DOHH2 (cell line): Measurements from ENCODE around the gene FARS2.

Experiments used
- H3F3A ChIP-seq: fragments of 200-600 bp; sonication (generic), shearing (Covaris generic); 2 replicates; pipeline ENCODE4 v1.6.0; 2016; ENCODE audit warnings: antibody characterized with exemption, mild to moderate bottlenecking; ENCODE audit not compliant: control insufficient read depth, insufficient read depth
- H3K27ac ChIP-seq: fragments of 200-600 bp; sonication (generic); 2 replicates; pipeline ENCODE4 v1.5.1; 2014; ENCODE audit warnings: low read depth, mild to moderate bottlenecking, low read length, moderate library complexity
- H3K27me3 ChIP-seq: fragments of 200-600 bp; sonication (generic); 2 replicates; pipeline ENCODE4 v1.6.1; 2014; ENCODE audit warnings: mild to moderate bottlenecking, low read length, mixed read lengths; ENCODE audit not compliant: control insufficient read depth
- H3K36me3 ChIP-seq: fragments of 200-600 bp; sonication (generic); 2 replicates; pipeline ENCODE4 v1.6.1; 2014; ENCODE audit warnings: mild to moderate bottlenecking, low read length, moderate library complexity, mixed read lengths; ENCODE audit not compliant: control insufficient read depth
- H3K4me1 ChIP-seq: fragments of 200-600 bp; sonication (generic); 2 replicates; pipeline ENCODE4 v1.6.1; 2014; ENCODE audit warnings: mild to moderate bottlenecking, low read length, mixed read lengths; ENCODE audit not compliant: control insufficient read depth
- H3K4me2 ChIP-seq: fragments of 200-600 bp; sonication (generic); 2 replicates; pipeline ENCODE4 v1.6.0; 2014; ENCODE audit warnings: mild to moderate bottlenecking, low read length, moderate library complexity
- H3K4me3 ChIP-seq: fragments of 200-600 bp; sonication (generic); 2 replicates; pipeline ENCODE4 v1.5.1; 2014; ENCODE audit warnings: mild to moderate bottlenecking, low read length, mixed read lengths
- H3K79me2 ChIP-seq: fragments of 200-600 bp; sonication (generic); 2 replicates; pipeline ENCODE4 v1.6.1; 2014; ENCODE audit warnings: mild to moderate bottlenecking, low read length, mixed read lengths; ENCODE audit not compliant: control insufficient read depth
- H3K9me2 ChIP-seq: fragments of 200-600 bp; sonication (generic); replicated peaks from 2 replicates; pipeline ENCODE4 v1.6.1; 2014; ENCODE audit warnings: mild to moderate bottlenecking, low read length, mixed read lengths; ENCODE audit not compliant: control insufficient read depth
- H3K9me3 ChIP-seq: fragments of 200-600 bp; sonication (generic); 2 replicates; pipeline ENCODE4 v1.6.1; 2014; ENCODE audit warnings: antibody characterized with exemption, low read length, mixed read lengths; ENCODE audit not compliant: control insufficient read depth, insufficient read depth
- H4K20me1 ChIP-seq: fragments of 200-600 bp; sonication (generic); 2 replicates; pipeline ENCODE4 v1.6.0; 2014; ENCODE audit warnings: low read depth, mild to moderate bottlenecking, antibody characterized with exemption, low read length, moderate library complexity; ENCODE audit not compliant: control insufficient read depth, insufficient read depth
- EZH2phosphoT487 ChIP-seq: fragments of 200-600 bp; sonication (generic); IDR thresholded peaks from 2 replicates; pipeline ENCODE4 v1.6.1; 2017; ENCODE audit warnings: borderline replicate concordance, mild to moderate bottlenecking, antibody characterized with exemption, low read length, moderate library complexity, mixed read lengths
- TF ChIP-seq, protein P1 (sequence below): fragments of 200-600 bp; sonication (generic); IDR thresholded peaks from one replicate; pipeline ENCODE4 v1.5.1; 2014; ENCODE audit warnings: antibody characterized with exemption, mild to moderate bottlenecking, low read depth, low read length; ENCODE audit not compliant: poor library complexity, severe bottlenecking

The FARS2 gene

DNA sequence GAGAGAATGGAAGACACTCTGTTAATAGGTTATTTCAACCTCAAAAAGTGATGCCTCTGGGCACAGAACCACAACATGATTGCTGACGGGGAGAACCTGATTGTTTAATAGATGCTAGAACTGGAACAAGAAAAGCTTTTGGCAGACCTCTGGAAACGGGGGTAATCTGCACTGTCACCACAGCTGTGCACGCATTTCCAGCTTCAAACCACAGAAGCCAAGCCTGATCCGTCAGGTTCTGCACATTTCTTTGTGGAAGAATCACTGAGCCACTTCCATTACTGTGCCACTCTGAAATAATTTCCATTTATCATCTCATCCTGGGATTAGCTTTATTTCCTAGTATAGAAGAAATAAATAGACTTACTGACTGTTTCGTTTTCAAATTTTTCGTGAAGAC is 309.3 kb downstream of the FARS2 start:
- no peak overlapping the region for H3K27ac ChIP-seq
- no peaks in the 10 kb centered on the region for H4K20me1 ChIP-seq
- peaks cover 4% of the 10 kb centered on the region; the same call in 1 of the 2 replicates for H3K4me1 ChIP-seq
- no peak overlapping the region for H3K4me3 ChIP-seq
- peaks cover 2% of the 10 kb centered on the region; the same call in 1 of the 2 replicates for H3K9me3 ChIP-seq
- H3K9me2 ChIP-seq: no peaks in the 10 kb centered on the region
- H3K4me2 ChIP-seq: no peak overlapping the region
- TF ChIP-seq, protein P1, sequence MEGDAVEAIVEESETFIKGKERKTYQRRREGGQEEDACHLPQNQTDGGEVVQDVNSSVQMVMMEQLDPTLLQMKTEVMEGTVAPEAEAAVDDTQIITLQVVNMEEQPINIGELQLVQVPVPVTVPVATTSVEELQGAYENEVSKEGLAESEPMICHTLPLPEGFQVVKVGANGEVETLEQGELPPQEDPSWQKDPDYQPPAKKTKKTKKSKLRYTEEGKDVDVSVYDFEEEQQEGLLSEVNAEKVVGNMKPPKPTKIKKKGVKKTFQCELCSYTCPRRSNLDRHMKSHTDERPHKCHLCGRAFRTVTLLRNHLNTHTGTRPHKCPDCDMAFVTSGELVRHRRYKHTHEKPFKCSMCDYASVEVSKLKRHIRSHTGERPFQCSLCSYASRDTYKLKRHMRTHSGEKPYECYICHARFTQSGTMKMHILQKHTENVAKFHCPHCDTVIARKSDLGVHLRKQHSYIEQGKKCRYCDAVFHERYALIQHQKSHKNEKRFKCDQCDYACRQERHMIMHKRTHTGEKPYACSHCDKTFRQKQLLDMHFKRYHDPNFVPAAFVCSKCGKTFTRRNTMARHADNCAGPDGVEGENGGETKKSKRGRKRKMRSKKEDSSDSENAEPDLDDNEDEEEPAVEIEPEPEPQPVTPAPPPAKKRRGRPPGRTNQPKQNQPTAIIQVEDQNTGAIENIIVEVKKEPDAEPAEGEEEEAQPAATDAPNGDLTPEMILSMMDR: no peak
- TF ChIP-seq EZH2phosphoT487: no peak
- H3K79me2 ChIP-seq: no peaks in the 10 kb centered on the region
- no peaks in the 10 kb centered on the region for H3K36me3 ChIP-seq
- no peaks in the 10 kb centered on the region for H3K27me3 ChIP-seq
- no peaks in the 10 kb centered on the region for H3F3A ChIP-seq

DNA sequence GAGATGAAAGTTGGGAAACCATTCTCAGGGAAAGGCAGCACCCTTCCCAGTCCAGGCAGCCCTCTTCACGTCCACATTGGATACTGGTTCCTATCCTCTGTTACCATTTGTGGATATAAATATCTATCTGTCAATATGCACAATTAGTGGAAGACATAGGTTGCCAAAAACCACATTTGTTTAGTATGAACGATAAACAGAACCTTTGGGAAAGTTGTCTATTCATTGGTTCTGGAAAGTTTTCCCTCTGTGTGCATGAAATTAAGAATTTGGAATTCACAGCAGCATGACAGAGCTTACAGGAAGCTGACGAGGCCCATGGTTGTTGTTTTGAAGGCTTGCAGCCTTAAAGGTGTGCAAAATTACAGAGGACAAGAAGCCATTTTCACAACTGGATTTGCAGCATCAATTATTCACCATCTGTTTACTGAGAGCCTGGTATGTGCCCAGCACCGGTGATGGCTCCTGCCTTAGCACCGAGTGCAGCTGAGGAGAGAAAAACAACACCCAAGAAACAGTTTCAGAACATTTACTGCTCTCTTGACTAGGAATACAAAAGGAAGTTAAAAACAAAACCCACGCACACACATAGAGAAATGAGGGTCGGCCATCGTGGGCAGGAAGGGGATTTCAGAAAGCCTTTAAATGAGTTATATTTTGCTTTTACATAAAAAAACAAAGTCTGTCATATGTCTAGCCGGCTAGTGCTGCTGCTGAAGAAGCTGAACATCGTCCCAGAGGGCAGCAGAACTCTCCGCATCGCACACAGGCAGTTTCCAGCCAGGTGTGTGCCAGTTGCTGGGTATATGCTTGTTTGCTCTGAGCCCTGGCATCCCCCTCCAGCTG is 319.6 kb downstream of the FARS2 start:
- H4K20me1 ChIP-seq: no peaks in the 10 kb centered on the region
- no peak overlapping the region for H3K27ac ChIP-seq
- H3K36me3 ChIP-seq: no peaks in the 10 kb centered on the region
- TF ChIP-seq, protein P1: no peak
- no peak for TF ChIP-seq EZH2phosphoT487
- peaks cover under 1% of the 10 kb centered on the region; the same call in 1 of the 2 replicates for H3K9me3 ChIP-seq
- H3K27me3 ChIP-seq: no peaks in the 10 kb centered on the region
- no peak overlapping the region for H3K4me2 ChIP-seq
- H3F3A ChIP-seq: no peaks in the 10 kb centered on the region
- no peak overlapping the region for H3K4me3 ChIP-seq
- H3K4me1 ChIP-seq: peaks cover 9% of the 10 kb centered on the region
- H3K79me2 ChIP-seq: no peaks in the 10 kb centered on the region
- no peaks in the 10 kb centered on the region for H3K9me2 ChIP-seq

DNA sequence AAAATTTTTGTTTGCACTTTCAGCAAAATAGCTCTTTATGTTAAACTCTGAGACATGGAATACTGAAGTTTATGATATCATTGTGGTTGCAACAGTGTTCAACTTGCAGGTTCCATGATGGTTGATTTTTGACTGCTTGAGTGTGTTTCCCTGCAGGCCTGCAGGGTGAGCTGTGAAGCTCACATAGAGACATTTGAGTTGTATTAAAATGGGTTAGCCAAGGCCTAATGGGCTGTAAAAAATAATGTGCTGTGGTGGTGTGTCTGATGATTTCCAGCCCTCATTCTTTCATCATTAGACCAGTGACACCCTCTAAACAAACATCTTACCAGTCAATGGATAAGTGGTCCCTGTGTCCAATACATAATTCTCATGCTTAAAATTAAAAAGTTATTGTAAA is 321.4 kb downstream of the FARS2 start:
- Histone ChIP-seq H3K4me2 (no peak overlapping the region), H3K4me1 (peaks cover 9% of the 10 kb centered on the region), H3K9me2 (no peaks in the 10 kb centered on the region), H4K20me1 (no peaks in the 10 kb centered on the region), H3K36me3 (no peaks in the 10 kb centered on the region), H3F3A (no peaks in the 10 kb centered on the region), H3K27me3 (no peaks in the 10 kb centered on the region), H3K79me2 (no peaks in the 10 kb centered on the region), H3K27ac (no peak overlapping the region), H3K4me3 (no peak overlapping the region), H3K9me3 (peaks cover 4% of the 10 kb centered on the region; the same call in 1 of the 2 replicates)
- TF ChIP-seq, protein P1: no peak
- no peak for TF ChIP-seq EZH2phosphoT487
